GM19043 (cell line): ENCODE data around the gene MDH2.
"Not testable (repeated sequence)": the region's sequence is repeated elsewhere in the genome, so short reads cannot be mapped to it uniquely, and the experiment has no call there.

Experiments
- ATAC-seq: cut with Tn5 transposase; IDR thresholded peaks from one replicate; pipeline ENCODE4 v1.9.1; 2021; ENCODE audit warnings: low read depth; ENCODE audit not compliant: unreplicated experiment

MDH2 gene

GRCh38 chr7:76071316-76072242 lies 23.7 kb downstream of the MDH2 start:
- ATAC-seq, result no peak

GRCh38 chr7:76072243-76073148 lies 24.6 kb downstream of the MDH2 start:
- no peak for ATAC-seq

GRCh38 chr7:76073335-76073990 lies 25.6 kb downstream of the MDH2 start:
- ATAC-seq, result no peak

GRCh38 chr7:76074306-76074971 lies 26.5 kb downstream of the MDH2 start:
- ATAC-seq, result no peak

GRCh38 chr7:76074972-76075370 lies 27.1 kb downstream of the MDH2 start:
- ATAC-seq, result no peak

- no peak for ATAC-seq
Observed at GRCh38 chr7:76076995-76077394, 29.1 kb downstream of the MDH2 start.

GRCh38 chr7:76077435-76077834 lies 29.5 kb downstream of the MDH2 start:
- no peak for ATAC-seq

- no peak for ATAC-seq
Observed at GRCh38 chr7:76080204-76080603, 32.3 kb downstream of the MDH2 start.

- not testable (repeated sequence) for ATAC-seq
Observed at GRCh38 chr7:76084115-76084514, 36.2 kb downstream of the MDH2 start.

- ATAC-seq, result no peak
Observed at GRCh38 chr7:76086070-76086469, 38.2 kb downstream of the MDH2 start.

GRCh38 chr7:76087362-76087791 lies 39.5 kb downstream of the MDH2 start:
- not testable (repeated sequence) for ATAC-seq

- no peak for ATAC-seq
Observed at GRCh38 chr7:76089865-76090475, 42.1 kb downstream of the MDH2 start.

- ATAC-seq, result no peak
Observed at GRCh38 chr7:76091506-76091905, 43.6 kb downstream of the MDH2 start.

- not testable (repeated sequence) for ATAC-seq
Observed at GRCh38 chr7:76093531-76093930, 45.6 kb downstream of the MDH2 start.

- ATAC-seq, result not testable (repeated sequence)
Observed at GRCh38 chr7:76094326-76094725, 46.4 kb downstream of the MDH2 start.

GRCh38 chr7:76095908-76096307 lies 48.0 kb downstream of the MDH2 start:
- no peak for ATAC-seq

- ATAC-seq, result not testable (repeated sequence)
Observed at GRCh38 chr7:76101693-76102437, 54.0 kb downstream of the MDH2 start.

- ATAC-seq, result not testable (repeated sequence)
Observed at GRCh38 chr7:76103788-76104187, 55.9 kb downstream of the MDH2 start.

GRCh38 chr7:76106130-76106529 lies 58.2 kb downstream of the MDH2 start:
- not testable (repeated sequence) for ATAC-seq
